Fibroblast of mammary gland (primary cell): Measurements from ENCODE around the gene TP53AIP1.

Experiments
- DNase-seq: peaks from one replicate; pipeline ENCODE4 v3.0.0-alpha.2; 2010; ENCODE audit warnings: low read depth
- H3K4me3 ChIP-seq: 2 replicates; pipeline ENCODE4 v1.5.1; 2011; ENCODE audit warnings: low read depth, mild to moderate bottlenecking, low read length, moderate library complexity; ENCODE audit not compliant: control insufficient read depth
- CTCF ChIP-seq: conservative IDR thresholded peaks from 2 replicates; pipeline ENCODE4 v1.5.1; 2011; ENCODE audit warnings: low read depth, low read length, inconsistent platforms; ENCODE audit not compliant: control insufficient read depth, insufficient read depth

The TP53AIP1 gene

GRCh38 chr11:128927683-128928336 lies 14.9 kb downstream of the TP53AIP1 start:
- no peak for DNase-seq
- TF ChIP-seq CTCF = no peak
- no peak overlapping the region for H3K4me3 ChIP-seq

GRCh38 chr11:128927108-128927461 lies 15.6 kb downstream of the TP53AIP1 start:
- no peak for DNase-seq
- TF ChIP-seq CTCF = no peak
- no peak overlapping the region for H3K4me3 ChIP-seq

- no peak overlapping the region for H3K4me3 ChIP-seq
- no peak for DNase-seq
- TF ChIP-seq CTCF = no peak
These were observed 16.1 kb downstream of the TP53AIP1 start for GRCh38 chr11:128926437-128927107.

GRCh38 chr11:128926000-128926399 lies 16.7 kb downstream of the TP53AIP1 start:
- H3K4me3 ChIP-seq = no peak overlapping the region
- DNase-seq = no peak
- TF ChIP-seq CTCF = no peak

GRCh38 chr11:128925250-128925600 lies 17.4 kb downstream of the TP53AIP1 start:
- no peak overlapping the region for H3K4me3 ChIP-seq
- no peak for TF ChIP-seq CTCF
- no peak for DNase-seq

GRCh38 chr11:128924510-128925249 lies 18.0 kb downstream of the TP53AIP1 start:
- TF ChIP-seq CTCF = no peak
- DNase-seq = no peak
- no peak overlapping the region for H3K4me3 ChIP-seq
